Panc1 (cell line): ENCODE measurements around the gene SAP30BP. TPM values are rescaled to one million over a fixed set of nuclear protein-coding genes. Genes with fewer than 3 reads are reported as not detected.

Source experiments
- ATAC-seq: fragments of 200-7000 bp; cut with Tn5 transposase; 2 replicates; pipeline ENCODE4 v1.9.1; 2020; ENCODE audit warnings: mild to moderate bottlenecking, moderate library complexity
- BruUV-seq: library from RNA; stranded (reverse); fragments of 400-500 nt; replicated peaks from 2 replicates; lab custom pipeline; 2021; lab: Mats Ljungman, UMichigan
- CTCF ChIA-PET: fragments of 300-600 bp; sonication (Branson Sonifier 250); formaldehyde crosslinking; loops from one replicate; lab custom pipeline; 2022; ENCODE audit warnings: antibody characterized with exemption; lab: Charles Lee
- POLR2A ChIA-PET: fragments of 300-600 bp; sonication (Branson Sonifier 250); formaldehyde crosslinking; loops from one replicate; lab custom pipeline; 2022; ENCODE audit warnings: antibody characterized with exemption; lab: Charles Lee
- DNase-seq: peaks from one replicate; pipeline ENCODE4 v3.0.0-alpha.2; 2010; ENCODE audit warnings: low read depth, low spot score
- H3K27ac ChIP-seq: 2 replicates; pipeline ENCODE4 v1.5.1; 2011; ENCODE audit warnings: mild to moderate bottlenecking, low read length, inconsistent platforms
- H3K27me3 ChIP-seq: fragments of 200-500 bp; sonication (Bioruptor generic); 2 replicates; pipeline ENCODE4 v1.6.0; 2014; ENCODE audit warnings: low read length, inconsistent platforms; ENCODE audit not compliant: control insufficient read depth, insufficient read depth
- H3K36me3 ChIP-seq: fragments of 200-500 bp; sonication (Bioruptor generic); 2 replicates; pipeline ENCODE4 v1.5.1; 2014; ENCODE audit warnings: inconsistent platforms, mild to moderate bottlenecking, low read length, moderate library complexity; ENCODE audit not compliant: control insufficient read depth, insufficient read depth
- H3K4me1 ChIP-seq: 2 replicates; pipeline ENCODE4 v1.5.1; 2011; ENCODE audit warnings: inconsistent platforms, mild to moderate bottlenecking, low read length, moderate library complexity; ENCODE audit not compliant: control insufficient read depth, insufficient read depth
- H3K4me3 ChIP-seq, 2 experiments: 2 replicates each; pipeline ENCODE4 v1.5.1; 2011 to 2012; ENCODE audit warnings: low read depth in 2 of 2, low read length in 2 of 2, mild to moderate bottlenecking in 2 of 2, inconsistent platforms in 1 of 2, moderate library complexity in 1 of 2
- H3K9me3 ChIP-seq: fragments of 200-500 bp; sonication (Bioruptor generic); 2 replicates; pipeline ENCODE4 v1.5.1; 2014; ENCODE audit warnings: low read depth, mild to moderate bottlenecking, inconsistent platforms, low read length, moderate library complexity; ENCODE audit not compliant: control insufficient read depth, insufficient read depth
- CTCF ChIP-seq: fragments of 450-650 bp; IDR thresholded peaks from 2 replicates; pipeline ENCODE4 v1.5.1; 2017; ENCODE audit warnings: mild to moderate bottlenecking
- POLR2AphosphoS5 ChIP-seq: IDR thresholded peaks from 2 replicates; pipeline ENCODE4 v1.6.1; 2012; ENCODE audit warnings: mild to moderate bottlenecking, low read depth, low read length, moderate library complexity
- REST ChIP-seq, 2 experiments: IDR thresholded peaks; 2 replicates each; pipeline ENCODE4 v1.6.1; 2011 to 2012; ENCODE audit warnings: low read depth in 2 of 2, control low read depth in 1 of 2, low read length in 1 of 2, mild to moderate bottlenecking in 1 of 2, moderate library complexity in 1 of 2; ENCODE audit not compliant: insufficient read depth in 1 of 2
- SIN3A ChIP-seq: IDR thresholded peaks from 2 replicates; pipeline ENCODE4 v1.6.1; 2012; ENCODE audit warnings: low read depth, mild to moderate bottlenecking, low read length, moderate library complexity, borderline replicate concordance; ENCODE audit not compliant: insufficient read depth
- TCF7L2 ChIP-seq: IDR thresholded peaks from 2 replicates; pipeline ENCODE4 v1.6.1; 2011; ENCODE audit warnings: mild to moderate bottlenecking, low read depth, low read length, inconsistent platforms
- in situ Hi-C: cut with HindIII; loops from 2 replicates; pipeline ENCODE4 v1.10.0; 2016; ENCODE audit warnings: low sequenced_read_pairs, low pct_unique_long_range_greater_than_20kb
- intact Hi-C: fragments of 100-400 bp; cut with micrococcal nuclease; formaldehyde crosslinking; loops from one replicate; pipeline ENCODE4 v1.10.0; 2022; ENCODE audit not compliant: unreplicated experiment
- total RNA-seq: library from RNA; stranded (reverse); gene quantifications from one replicate; pipeline ENCODE4 v1.2.1, GENCODE V29; 2021; ENCODE audit not compliant: unreplicated experiment

Gene SAP30BP
- total RNA-seq, 1 experiment from 2014 or later = 138 TPM

GRCh38 chr17:75691801-75692626 lies 24.9 kb downstream of the SAP30BP start:
- ATAC-seq (no peak), DNase-seq (no peak)
- ChIA-PET CTCF (interaction anchor here (0.6 to 1.1 kb wide), 3 partner anchors 11 to 56 kb away, joined by 3 to 11 read pairs (median 3); no protein-coding TSS in a partner anchor), POLR2A (interaction anchor here (1.0 kb wide), 1 partner anchor 17 kb away, joined by 5 read pairs; no protein-coding TSS in a partner anchor)
- peak overlapping the region; percentile 81 for H3K27ac ChIP-seq
- no peaks in the 10 kb centered on the region for H3K9me3 ChIP-seq
- H3K36me3 ChIP-seq = no peaks in the 10 kb centered on the region; the same call in 1 of the 2 replicates
- in situ Hi-C loops = no loop called here
- H3K4me3 ChIP-seq = no peak overlapping the region
- intact Hi-C loops = no loop called here
- no peaks in the 10 kb centered on the region for H3K27me3 ChIP-seq
- H3K4me1 ChIP-seq = peaks cover 61% of the 10 kb centered on the region
- TSS peak; percentile 31 for BruUV-seq
- TF ChIP-seq REST (IDR thresholded peaks at IDR 0.05; ENCODE audit: insufficient read depth in 1 of 2, low read depth in 2 of 2, low read length in 1 of 2) (no peak), SIN3A (no peak), TCF7L2 (no peak), CTCF (no peak), POLR2AphosphoS5 (no peak)

- POLR2A ChIA-PET = interaction anchor here (0.8 to 1.0 kb wide), 2 partner anchors 18 to 36 kb away, joined by 3 to 5 read pairs; no protein-coding TSS in a partner anchor
- in situ Hi-C loops = no loop called here
- BruUV-seq = no TSS peak
Observed at GRCh38 chr17:75692976-75693375, 25.8 kb downstream of the SAP30BP start.

More at GRCh38 chr17:75692976-75693375, 25.8 kb downstream of the SAP30BP start:
- intact Hi-C loops = no loop called here
- Histone ChIP-seq H3K36me3 (peaks cover 2% of the 10 kb centered on the region; the same call in 1 of the 2 replicates), H3K4me1 (peaks cover 70% of the 10 kb centered on the region), H3K27ac (peak overlapping the region; percentile 81), H3K4me3 (no peak overlapping the region), H3K9me3 (no peaks in the 10 kb centered on the region), H3K27me3 (no peaks in the 10 kb centered on the region)
- DNase-seq (no peak), ATAC-seq (peak; percentile 40)
- CTCF ChIA-PET = interaction anchor here (0.6 to 0.7 kb wide), 2 partner anchors 12 to 370 kb away, joined by 3 to 14 read pairs; no protein-coding TSS in a partner anchor
- TF ChIP-seq TCF7L2 (no peak), SIN3A (no peak), POLR2AphosphoS5 (no peak; the same call in 1 of the 2 replicates), CTCF (no peak), REST (IDR thresholded peaks at IDR 0.05; ENCODE audit: insufficient read depth in 1 of 2, low read depth in 2 of 2, low read length in 1 of 2) (no peak)
